Lung (tissue), 12 donors: Measurements from ENCODE around the gene PTPRT. TPM values are rescaled to one million over a fixed set of nuclear protein-coding genes. Genes with fewer than 3 reads are reported as not detected.

Experiments used
- ATAC-seq: fragments of 200-7000 bp; cut with Tn5 transposase; one replicate; pipeline ENCODE4 v1.9.1; 2020; ENCODE audit warnings: moderate number of reproducible peaks; ENCODE audit not compliant: insufficient read depth, low FRiP score
- DNase-seq, 3 donors: peaks; one replicate each; pipeline ENCODE4 v3.0.0-alpha.2; 2013 to 2017
- H3K27ac ChIP-seq, 2 donors: one replicate each; pipeline ENCODE4 v1.5.1; 2013; ENCODE audit warnings: mild to moderate bottlenecking in 2 of 2, moderate library complexity in 2 of 2, control low read depth in 1 of 2, inconsistent platforms in 1 of 2, low read depth in 1 of 2, low read length in 1 of 2
- H3K27me3 ChIP-seq, 3 donors: one replicate each; pipeline ENCODE4 v1.5.1; 2013; ENCODE audit warnings: low read length in 2 of 3; ENCODE audit not compliant: control insufficient read depth in 3 of 3, insufficient read depth in 3 of 3
- H3K36me3 ChIP-seq, 4 donors: one replicate each; pipeline ENCODE4 v1.5.1; 2013; ENCODE audit warnings: low read length in 4 of 4, mild to moderate bottlenecking in 1 of 4, moderate library complexity in 1 of 4; ENCODE audit not compliant: control insufficient read depth in 4 of 4, insufficient read depth in 4 of 4
- H3K4me1 ChIP-seq, 5 donors: one replicate each; pipeline ENCODE4 v1.5.1; 2013; ENCODE audit warnings: low read length in 5 of 5, mild to moderate bottlenecking in 2 of 5, moderate library complexity in 1 of 5; ENCODE audit not compliant: control insufficient read depth in 5 of 5, insufficient read depth in 5 of 5
- H3K4me3 ChIP-seq: one replicate; pipeline ENCODE4 v1.5.1; 2013; ENCODE audit warnings: mild to moderate bottlenecking, control low read depth, moderate library complexity
- H3K9ac ChIP-seq, 2 donors: one replicate each; pipeline ENCODE4 v1.5.1; 2013; ENCODE audit warnings: low read length in 2 of 2, control low read depth in 1 of 2; ENCODE audit not compliant: insufficient read depth in 1 of 2
- H3K9me3 ChIP-seq, 4 donors: one replicate each; pipeline ENCODE4 v1.5.1; 2013; ENCODE audit warnings: low read length in 3 of 4, mild to moderate bottlenecking in 1 of 4, moderate library complexity in 1 of 4; ENCODE audit not compliant: control insufficient read depth in 4 of 4, insufficient read depth in 3 of 4
- WGBS, 2 donors: extraction: QIAGEN DNeasy Blood & Tissue Kit; methylation state at CpG; one replicate each; pipeline ENCODE4 v1.1.7; 2013; 5-methylcytosine and 5-hydroxymethylcytosine counted together
- polyA plus RNA-seq, 2 donors: library from polyadenylated mRNA; stranded (reverse); fragments of 200-250 nt; gene quantifications; one replicate each; pipeline ENCODE4 v1.2.1, GENCODE V29; 2013
- total RNA-seq, 2 donors: library from RNA; depleted of rRNA in 1 of 2; stranded (reverse); fragments of >200 nt in 1 of 2; gene quantifications; one replicate each; pipeline ENCODE4 v1.2.1, GENCODE V29; 2014 to 2021
- TF ChIP-seq, protein P1 (sequence below): IDR thresholded peaks from 2 replicates; pipeline ENCODE4 v1.5.1; 2012; ENCODE audit warnings: mild to moderate bottlenecking; ENCODE audit errors: control extremely low read depth, extremely low read depth
- donor health status: control.
- donor health status: control.
- donor health status: Bipolar disorder and iron deficiency.
- donor health status: healthy.
- donor health status: DM: yes; HTN: yes; CAD: no.

The PTPRT gene
- total and polyA plus RNA-seq, 4 donors, result 0.37 to 13.8 (median 6.1) TPM

DNA sequence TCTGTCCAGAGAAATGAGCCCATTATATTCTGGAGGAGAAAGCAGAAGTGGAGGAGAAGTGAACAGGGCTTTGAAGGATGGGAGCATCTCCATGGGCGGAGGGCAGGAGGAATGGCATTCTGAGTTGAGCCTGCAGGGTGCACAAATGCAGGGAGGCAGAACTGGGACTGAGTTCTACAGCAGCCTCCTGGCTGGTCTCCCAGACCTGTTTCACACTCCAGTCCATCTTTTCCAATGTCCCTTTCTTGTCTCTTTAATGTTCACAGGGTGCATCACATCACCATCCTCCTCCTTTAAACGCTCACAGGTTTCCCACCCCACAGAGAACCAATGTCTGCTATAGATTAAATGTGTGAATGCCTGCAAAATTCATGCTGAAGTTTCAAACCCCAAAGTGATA, 302.9 kb downstream of the PTPRT start:
- TF ChIP-seq, protein P1, sequence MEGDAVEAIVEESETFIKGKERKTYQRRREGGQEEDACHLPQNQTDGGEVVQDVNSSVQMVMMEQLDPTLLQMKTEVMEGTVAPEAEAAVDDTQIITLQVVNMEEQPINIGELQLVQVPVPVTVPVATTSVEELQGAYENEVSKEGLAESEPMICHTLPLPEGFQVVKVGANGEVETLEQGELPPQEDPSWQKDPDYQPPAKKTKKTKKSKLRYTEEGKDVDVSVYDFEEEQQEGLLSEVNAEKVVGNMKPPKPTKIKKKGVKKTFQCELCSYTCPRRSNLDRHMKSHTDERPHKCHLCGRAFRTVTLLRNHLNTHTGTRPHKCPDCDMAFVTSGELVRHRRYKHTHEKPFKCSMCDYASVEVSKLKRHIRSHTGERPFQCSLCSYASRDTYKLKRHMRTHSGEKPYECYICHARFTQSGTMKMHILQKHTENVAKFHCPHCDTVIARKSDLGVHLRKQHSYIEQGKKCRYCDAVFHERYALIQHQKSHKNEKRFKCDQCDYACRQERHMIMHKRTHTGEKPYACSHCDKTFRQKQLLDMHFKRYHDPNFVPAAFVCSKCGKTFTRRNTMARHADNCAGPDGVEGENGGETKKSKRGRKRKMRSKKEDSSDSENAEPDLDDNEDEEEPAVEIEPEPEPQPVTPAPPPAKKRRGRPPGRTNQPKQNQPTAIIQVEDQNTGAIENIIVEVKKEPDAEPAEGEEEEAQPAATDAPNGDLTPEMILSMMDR, result no peak
- H3K36me3 ChIP-seq, result no peaks in the 10 kb centered on the region
- peaks cover 0 to 8% (median 0%) of the 10 kb centered on the region in 4 donors for H3K9me3 ChIP-seq
- H3K27me3 ChIP-seq, result no peaks in the 10 kb centered on the region
- DNase-seq (no peak), ATAC-seq (no peak)
- no peak overlapping the region for H3K9ac ChIP-seq
- H3K4me1 ChIP-seq, result peaks cover 0 to 6% (median 0%) of the 10 kb centered on the region in 5 donors
- WGBS, 2 donors, result 83 to 84% methylated on average over 2 of the region's 2 CpGs
- no peak overlapping the region for H3K4me3 ChIP-seq
- H3K27ac ChIP-seq, result no peak overlapping the region

DNA sequence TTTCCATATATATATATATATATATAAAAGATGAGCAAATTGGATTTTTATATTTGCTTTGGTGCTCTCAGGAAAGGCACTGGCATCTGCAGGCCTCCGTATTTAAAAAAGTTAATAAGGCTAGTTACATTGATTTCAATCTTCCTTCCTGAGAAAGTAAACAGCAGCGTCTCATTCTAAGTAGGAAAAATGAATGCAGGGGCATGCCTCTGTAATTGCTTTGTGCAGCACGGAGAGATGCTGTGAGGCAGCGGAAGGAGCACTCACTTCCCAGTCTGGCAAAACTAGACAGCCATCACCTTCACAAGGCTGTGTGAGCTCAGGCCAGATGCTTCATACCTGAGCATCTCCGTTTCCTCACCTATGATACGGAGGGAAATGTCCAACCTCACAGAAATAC, 303.7 kb downstream of the PTPRT start:
- Histone ChIP-seq H3K27ac (no peak overlapping the region), H3K4me3 (no peak overlapping the region), H3K36me3 (no peaks in the 10 kb centered on the region), H3K9ac (no peak overlapping the region), H3K9me3 (peaks cover 0 to 8% (median 0%) of the 10 kb centered on the region in 4 donors), H3K27me3 (no peaks in the 10 kb centered on the region), H3K4me1 (peaks cover 0 to 6% (median 0%) of the 10 kb centered on the region in 5 donors)
- TF ChIP-seq, protein P1, result no peak
- WGBS, 2 donors, result 74 to 81% methylated on average over 6 of the region's 6 CpGs
- ATAC-seq (no peak), DNase-seq (no peak)

DNA sequence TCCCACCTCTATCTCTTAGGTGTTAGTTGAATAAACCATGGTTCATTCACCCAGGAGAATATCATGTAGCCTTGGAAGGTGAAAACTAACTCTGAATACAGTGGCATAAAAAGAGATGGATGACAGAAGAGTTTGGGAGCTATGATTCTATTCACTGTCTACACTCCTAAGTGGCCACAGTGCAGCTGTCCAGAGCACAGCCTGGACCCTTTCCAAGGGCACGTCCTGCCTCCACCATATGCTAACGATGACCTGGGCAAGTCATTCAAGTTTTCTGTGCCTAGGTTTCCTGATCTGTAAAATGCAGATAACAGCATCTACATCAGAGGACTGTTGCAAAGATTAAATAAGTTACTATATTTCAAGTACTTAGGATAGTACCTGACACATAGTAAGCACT, 314.1 kb downstream of the PTPRT start:
- no peaks in the 10 kb centered on the region for H3K36me3 ChIP-seq
- H3K4me1 ChIP-seq, result no peaks in the 10 kb centered on the region
- H3K9me3 ChIP-seq, result peaks cover 0 to 4% (median 0%) of the 10 kb centered on the region in 4 donors
- TF ChIP-seq, protein P1, result no peak
- H3K4me3 ChIP-seq, result no peak overlapping the region
- no peaks in the 10 kb centered on the region for H3K27me3 ChIP-seq
- ATAC-seq, result no peak
- WGBS, 2 donors, result 64 to 71% methylated on average over 2 of the region's 2 CpGs
- H3K27ac ChIP-seq, result no peak overlapping the region
- no peak for DNase-seq
- H3K9ac ChIP-seq, result no peak overlapping the region

- DNase-seq, result no peak
- peaks cover 0 to 2% (median 0%) of the 10 kb centered on the region in 4 donors for H3K9me3 ChIP-seq
- no peaks in the 10 kb centered on the region for H3K36me3 ChIP-seq
- no peaks in the 10 kb centered on the region for H3K4me1 ChIP-seq
- whole genome bisulfite sequencing, 2 donors, result 70 to 89% methylated on average over 3 of the region's 3 CpGs
- H3K9ac ChIP-seq, result no peak overlapping the region
- TF ChIP-seq, protein P1, result no peak
- H3K27me3 ChIP-seq, result no peaks in the 10 kb centered on the region
- no peak overlapping the region for H3K27ac ChIP-seq
- ATAC-seq, result no peak
- H3K4me3 ChIP-seq, result no peak overlapping the region
These were observed 316.4 kb downstream of the PTPRT start for GRCh38 chr20:42873259-42873658.
